T-helper 9 cell (primary cell): ENCODE measurements around the gene SPINK1.
"Not testable (repeated sequence)": the region's sequence is repeated elsewhere in the genome, so short reads cannot be mapped to it uniquely, and the experiment has no call there.

Source experiments
- DNase-seq: peaks from one replicate; pipeline ENCODE4 v3.0.0-alpha.2; 2020

The SPINK1 gene

GRCh38 chr5:147803926-147804325, 27.5 kb downstream of the SPINK1 start:
- no peak for DNase-seq

DNA sequence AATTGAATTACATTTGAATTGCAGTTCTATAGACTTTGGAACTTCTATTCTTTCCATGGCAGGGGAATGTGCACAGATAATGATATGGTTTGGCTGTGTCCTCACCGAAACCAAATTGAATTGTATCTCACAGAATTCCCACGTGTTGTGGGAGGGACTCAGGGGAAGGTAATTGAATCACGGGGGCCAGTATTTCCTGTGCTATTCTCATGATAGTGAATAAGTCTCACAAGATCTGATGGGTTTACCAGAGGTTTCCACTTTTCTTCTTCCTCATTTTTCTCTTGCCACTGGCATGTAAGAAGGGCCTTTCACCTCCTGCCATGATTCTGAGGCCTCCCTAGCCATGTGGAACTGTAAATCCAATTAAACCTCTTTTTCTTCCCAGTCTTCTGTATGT, 28.3 kb downstream of the SPINK1 start:
- DNase-seq, result not testable (repeated sequence)

GRCh38 chr5:147801461-147801860, 30.0 kb downstream of the SPINK1 start:
- no peak for DNase-seq

- DNase-seq, result no peak
These were observed 31.0 kb downstream of the SPINK1 start for GRCh38 chr5:147800491-147800890.

DNA sequence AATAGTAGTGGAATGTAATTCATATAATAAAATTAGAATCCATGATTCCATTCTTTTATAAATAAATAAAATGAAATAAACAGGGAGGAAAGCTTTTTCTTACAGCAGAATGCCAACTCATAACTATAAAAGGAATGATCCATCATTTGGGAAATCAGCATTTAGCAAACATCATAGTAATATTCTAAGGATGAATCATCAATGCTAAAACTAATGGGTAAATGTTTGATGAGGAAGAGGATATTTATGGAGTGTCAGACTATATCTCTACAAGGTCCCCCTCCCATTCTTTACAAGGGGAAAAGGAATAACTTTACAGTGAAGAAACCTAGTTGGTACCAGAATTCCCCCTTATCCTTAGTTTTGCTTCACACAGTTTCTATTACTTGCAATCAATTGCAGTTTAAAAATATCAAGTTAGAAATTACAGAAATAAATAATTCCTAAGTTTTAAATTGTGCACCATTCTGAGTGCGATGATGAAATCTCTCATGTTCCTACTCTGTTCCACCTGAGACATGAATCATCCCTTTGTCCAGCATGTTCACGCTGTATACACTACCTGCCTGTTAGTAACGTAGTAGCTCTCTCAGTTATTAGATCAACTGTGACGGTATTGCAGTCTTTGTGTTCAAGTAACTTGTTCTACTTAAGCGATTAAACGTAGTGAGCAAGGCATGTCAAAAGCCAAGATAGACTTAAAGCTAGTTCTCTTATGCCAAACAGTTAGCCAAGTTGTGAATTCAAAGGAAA, 34.7 kb downstream of the SPINK1 start:
- no peak for DNase-seq

- DNase-seq, result no peak
These were observed 40.3 kb downstream of the SPINK1 start for GRCh38 chr5:147791181-147791580.

DNA sequence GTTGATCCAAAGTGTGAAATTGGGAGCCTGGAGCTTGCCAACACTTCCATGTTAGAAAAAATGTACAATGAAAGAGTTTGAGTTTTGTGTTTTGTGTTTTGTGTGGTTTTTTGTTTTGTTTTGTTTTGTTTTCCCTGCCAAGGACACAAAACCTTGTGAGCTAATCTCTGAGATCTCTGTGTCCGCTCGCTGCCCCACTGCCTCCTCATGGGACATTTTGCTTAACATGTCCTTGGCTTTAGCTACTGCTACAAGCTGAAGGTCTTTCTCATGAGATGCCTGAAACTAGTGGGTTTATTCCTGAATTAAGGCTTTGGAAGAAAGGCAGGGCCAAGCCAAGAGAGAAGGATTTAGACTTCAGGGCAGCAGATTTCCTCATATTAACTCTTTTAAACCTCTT, 41.7 kb downstream of the SPINK1 start:
- no peak for DNase-seq

DNA sequence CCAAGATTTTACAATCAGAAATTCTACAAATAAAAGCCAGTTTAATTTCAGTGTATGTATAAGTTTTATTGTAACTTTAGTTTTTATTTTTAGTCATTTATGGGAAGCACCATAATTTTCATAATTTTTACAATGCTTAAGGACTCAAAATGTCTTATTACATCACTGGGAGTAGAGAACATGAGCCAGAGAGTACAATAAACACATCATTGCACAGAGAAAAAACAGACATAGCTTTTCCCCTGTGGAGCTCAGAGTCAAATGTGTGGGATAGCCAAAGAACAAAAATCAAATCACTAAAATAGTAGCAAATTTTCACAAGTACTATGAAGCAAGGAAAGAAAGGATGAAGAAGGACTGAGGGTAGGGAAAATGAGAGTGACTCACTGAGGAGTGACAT, 43.4 kb downstream of the SPINK1 start:
- DNase-seq, result no peak

GRCh38 chr5:147786142-147786541, 45.3 kb downstream of the SPINK1 start:
- DNase-seq, result no peak

DNA sequence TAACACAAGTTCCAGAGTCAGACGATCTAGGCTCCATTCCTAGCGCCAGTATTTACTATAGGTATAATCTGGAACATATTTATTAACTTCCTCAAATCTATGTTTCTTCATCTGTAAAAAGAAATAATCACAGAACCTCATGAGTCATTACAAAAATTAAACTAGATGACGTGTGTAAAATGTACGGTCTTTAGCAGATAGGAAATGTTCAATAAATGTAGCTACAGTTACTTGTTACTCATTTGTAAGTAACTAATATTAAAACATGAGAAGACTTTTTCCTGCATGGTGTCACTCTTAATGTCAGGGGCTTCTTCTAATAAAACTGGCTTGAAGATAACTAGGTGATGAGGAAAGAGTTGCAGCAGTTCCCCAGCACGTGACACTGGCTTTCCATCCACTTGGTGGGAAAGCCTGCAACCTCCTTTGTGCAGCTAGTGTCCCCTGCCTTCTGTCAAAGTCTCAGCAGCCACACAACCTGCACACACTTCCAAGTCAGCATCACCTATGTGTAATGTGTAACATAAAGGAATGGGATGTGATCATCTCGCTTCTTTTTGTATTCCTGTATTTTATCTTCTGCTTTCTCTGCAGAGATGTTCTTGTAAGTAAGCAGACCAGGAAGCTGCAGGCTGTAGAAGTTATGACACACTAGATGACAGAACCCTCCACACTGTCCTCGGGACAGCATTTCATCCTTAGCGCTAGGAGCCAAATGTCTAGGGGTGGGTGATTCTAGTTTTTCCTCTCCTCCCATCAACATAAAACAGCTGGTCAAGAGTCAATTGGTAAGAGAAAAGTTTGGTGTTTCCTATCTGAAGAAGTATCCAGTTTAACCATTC, 47.1 kb downstream of the SPINK1 start:
- DNase-seq, result no peak

GRCh38 chr5:147782110-147783028, 49.1 kb downstream of the SPINK1 start, which contains the start of gene JAKMIP2:
JAKMIP2 (minus strand) TSS chr5:147782728; CDS start chr5:147671806, 110,922 bp downstream.
- peak; percentile 32 for DNase-seq

GRCh38 chr5:147780924-147781573, 50.4 kb downstream of the SPINK1 start:
- no peak for DNase-seq

DNA sequence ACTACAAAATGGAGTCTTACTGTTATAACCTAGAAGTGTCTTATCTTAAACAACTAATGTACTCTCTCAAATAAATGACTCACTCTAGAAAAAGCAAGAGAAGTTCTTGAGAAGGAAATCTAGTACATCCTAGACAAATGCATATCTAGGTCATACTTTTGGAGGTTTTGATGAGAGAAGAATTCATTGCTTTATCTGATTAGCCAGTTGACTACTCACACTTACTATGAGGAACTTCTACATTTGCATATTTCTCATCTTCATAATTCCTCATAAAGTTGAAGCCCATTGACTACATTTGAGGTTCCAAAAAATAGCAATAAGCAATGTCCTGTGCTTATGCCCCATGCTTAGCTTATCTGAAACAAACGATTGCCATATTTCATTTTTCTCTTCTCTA, 51.8 kb downstream of the SPINK1 start:
- DNase-seq, result no peak

GRCh38 chr5:147776989-147777388, 54.5 kb downstream of the SPINK1 start:
- no peak for DNase-seq
